Fibroblast of lung (primary cell): ENCODE measurements around the gene BHMT2. TPM values are rescaled to one million over a fixed set of nuclear protein-coding genes. Genes with fewer than 3 reads are reported as not detected.

Experiments used
- DNase-seq, 2 donors: peaks; one replicate each; pipeline versions ENCODE4 v3.0.0 to v3.0.0-alpha.2; 2010; ENCODE audit warnings: low read depth in 2 of 2
- H2AFZ ChIP-seq: 2 replicates; pipeline ENCODE4 v1.5.1; 2012; ENCODE audit warnings: low read length, control low read depth, inconsistent platforms
- H3K27ac ChIP-seq: 2 replicates; pipeline ENCODE4 v1.5.1; 2011; ENCODE audit warnings: low read length, control low read depth; ENCODE audit not compliant: insufficient read depth
- H3K27me3 ChIP-seq: 2 replicates; pipeline ENCODE4 v1.5.1; 2011; ENCODE audit warnings: mild to moderate bottlenecking, low read length; ENCODE audit not compliant: control insufficient read depth, insufficient read depth
- H3K36me3 ChIP-seq: 2 replicates; pipeline ENCODE4 v1.5.1; 2011; ENCODE audit warnings: low read length; ENCODE audit not compliant: control insufficient read depth, insufficient read depth
- H3K4me1 ChIP-seq: 2 replicates; pipeline ENCODE4 v1.5.1; 2011; ENCODE audit warnings: low read length; ENCODE audit not compliant: control insufficient read depth, insufficient read depth; ENCODE audit errors: extremely low read depth
- H3K4me2 ChIP-seq: 2 replicates; pipeline ENCODE4 v1.5.1; 2011; ENCODE audit warnings: low read length, control low read depth; ENCODE audit not compliant: insufficient read depth; ENCODE audit errors: extremely low read depth
- H3K4me3 ChIP-seq, 4 experiments: fragments of 200-600 bp in 1 of 4; sonication (generic) in 1 of 4; replicated peaks in 1 of 4; 2 replicates each; pipeline ENCODE4 v1.5.1; 2011 to 2016; ENCODE audit warnings: low read length in 4 of 4, low read depth in 3 of 4, mild to moderate bottlenecking in 3 of 4, control low read depth in 2 of 4, inconsistent platforms in 1 of 4, mixed read lengths in 1 of 4; ENCODE audit not compliant: insufficient read depth in 1 of 4; ENCODE audit errors: control extremely low read depth in 1 of 4
- H3K79me2 ChIP-seq: 2 replicates; pipeline ENCODE4 v1.5.1; 2012; ENCODE audit warnings: mild to moderate bottlenecking, low read length, inconsistent platforms; ENCODE audit not compliant: control insufficient read depth, insufficient read depth
- H3K9ac ChIP-seq: 2 replicates; pipeline ENCODE4 v1.5.1; 2011; ENCODE audit warnings: mild to moderate bottlenecking, low read length, control low read depth; ENCODE audit not compliant: insufficient read depth
- H3K9me3 ChIP-seq: 2 replicates; pipeline ENCODE4 v1.5.1; 2012; ENCODE audit warnings: low read depth, low read length; ENCODE audit not compliant: control insufficient read depth, insufficient read depth
- H4K20me1 ChIP-seq: 2 replicates; pipeline ENCODE4 v1.5.1; 2011; ENCODE audit warnings: low read length; ENCODE audit not compliant: control insufficient read depth, insufficient read depth; ENCODE audit errors: extremely low read depth
- EZH2 ChIP-seq: IDR thresholded peaks from 2 replicates; pipeline ENCODE4 v1.5.1; 2012; ENCODE audit warnings: low read length, control low read depth, mild to moderate bottlenecking; ENCODE audit errors: missing control alignments
- polyA plus RNA-seq, 2 donors: library from polyadenylated mRNA; depleted of rRNA in 1 of 2; stranded (reverse) in 1 of 2; unstranded in 1 of 2; fragments of >200 nt; gene quantifications; 2 replicates each; pipeline ENCODE4 v1.2.1, GENCODE V29; 2011 to 2012; ENCODE audit warnings: missing spikeins in 1 of 2
- total RNA-seq: library from RNA; depleted of rRNA; stranded (reverse); fragments of >200 nt; gene quantifications from 2 replicates; pipeline ENCODE4 v1.2.1, GENCODE V29; 2014
- TF ChIP-seq, protein P1 (sequence below), 2 donors: IDR thresholded peaks in 1 of 2; conservative IDR thresholded peaks in 1 of 2; 1 replicate in 1 of 2; 2 replicates in 1 of 2; pipeline ENCODE4 v1.5.1; 2011 to 2012; ENCODE audit warnings: low read length in 2 of 2, control low read depth in 1 of 2, inconsistent platforms in 1 of 2, low read depth in 1 of 2, mild to moderate bottlenecking in 1 of 2

BHMT2 gene
- total and polyA plus RNA-seq, 2 donors (not counting 1 experiment from before 2014, with no cell fraction given): 6.5 to 20.3 TPM

DNA sequence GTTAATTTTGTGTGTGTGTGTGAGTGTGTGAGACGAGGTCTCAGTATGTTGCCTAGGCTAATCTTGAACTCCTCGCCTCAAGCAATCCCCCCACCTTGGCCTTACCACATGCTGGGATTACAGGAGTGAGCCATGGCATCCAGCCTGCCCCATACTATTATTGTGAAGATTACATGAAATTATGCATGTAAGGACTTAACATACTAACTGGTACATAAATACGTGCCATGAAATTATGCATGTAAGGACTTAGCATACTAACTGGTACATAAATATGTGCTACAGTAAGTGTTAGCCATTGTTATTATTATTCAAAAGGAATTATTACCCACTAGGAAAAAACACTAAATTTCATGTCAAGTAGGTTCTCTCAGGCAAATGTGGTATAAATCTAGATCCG, 16.2 kb upstream of the BHMT2 start:
- no peaks in the 10 kb centered on the region for H3K4me1 ChIP-seq
- no peak overlapping the region for H3K9ac ChIP-seq
- H2AFZ ChIP-seq: no peak overlapping the region
- no peaks in the 10 kb centered on the region for H4K20me1 ChIP-seq
- no peak for TF ChIP-seq EZH2
- TF ChIP-seq, protein P1, sequence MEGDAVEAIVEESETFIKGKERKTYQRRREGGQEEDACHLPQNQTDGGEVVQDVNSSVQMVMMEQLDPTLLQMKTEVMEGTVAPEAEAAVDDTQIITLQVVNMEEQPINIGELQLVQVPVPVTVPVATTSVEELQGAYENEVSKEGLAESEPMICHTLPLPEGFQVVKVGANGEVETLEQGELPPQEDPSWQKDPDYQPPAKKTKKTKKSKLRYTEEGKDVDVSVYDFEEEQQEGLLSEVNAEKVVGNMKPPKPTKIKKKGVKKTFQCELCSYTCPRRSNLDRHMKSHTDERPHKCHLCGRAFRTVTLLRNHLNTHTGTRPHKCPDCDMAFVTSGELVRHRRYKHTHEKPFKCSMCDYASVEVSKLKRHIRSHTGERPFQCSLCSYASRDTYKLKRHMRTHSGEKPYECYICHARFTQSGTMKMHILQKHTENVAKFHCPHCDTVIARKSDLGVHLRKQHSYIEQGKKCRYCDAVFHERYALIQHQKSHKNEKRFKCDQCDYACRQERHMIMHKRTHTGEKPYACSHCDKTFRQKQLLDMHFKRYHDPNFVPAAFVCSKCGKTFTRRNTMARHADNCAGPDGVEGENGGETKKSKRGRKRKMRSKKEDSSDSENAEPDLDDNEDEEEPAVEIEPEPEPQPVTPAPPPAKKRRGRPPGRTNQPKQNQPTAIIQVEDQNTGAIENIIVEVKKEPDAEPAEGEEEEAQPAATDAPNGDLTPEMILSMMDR (conservative IDR thresholded peaks at IDR 0.05 in 1 of 2, IDR thresholded peaks at IDR 0.05 in 1 of 2; ENCODE audit: low read depth in 1 of 2, low read length in 2 of 2): no peak
- no peak overlapping the region for H3K4me3 ChIP-seq
- H3K9me3 ChIP-seq: no peaks in the 10 kb centered on the region
- DNase-seq: no peak
- H3K27me3 ChIP-seq: no peaks in the 10 kb centered on the region
- no peaks in the 10 kb centered on the region for H3K36me3 ChIP-seq
- no peak overlapping the region for H3K4me2 ChIP-seq
- no peak overlapping the region for H3K27ac ChIP-seq
- no peaks in the 10 kb centered on the region for H3K79me2 ChIP-seq

DNA sequence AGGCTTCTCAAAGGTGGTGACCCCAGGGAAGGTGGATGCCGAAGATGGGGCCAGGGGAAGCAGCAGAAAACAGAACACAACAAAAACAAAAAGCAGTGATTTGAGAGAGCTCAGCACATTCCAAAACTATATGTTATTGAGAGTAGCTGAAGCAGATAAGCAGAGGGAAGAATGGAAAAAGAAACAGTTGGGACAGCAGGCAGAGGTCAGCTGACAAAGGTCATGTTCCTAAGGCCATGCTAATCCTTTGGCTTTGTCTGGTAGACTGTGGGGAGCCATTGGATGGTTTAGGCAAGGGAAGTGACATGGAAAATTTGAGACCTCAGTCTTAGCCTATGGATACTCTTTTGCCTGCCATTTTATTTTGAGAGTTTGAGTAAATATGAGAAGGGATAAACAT, 14.6 kb upstream of the BHMT2 start:
- Histone ChIP-seq H3K27me3 (peaks cover 2% of the 10 kb centered on the region), H3K36me3 (no peaks in the 10 kb centered on the region), H3K9ac (no peak overlapping the region), H3K4me3 (no peak overlapping the region), H3K9me3 (no peaks in the 10 kb centered on the region), H3K79me2 (no peaks in the 10 kb centered on the region), H3K4me1 (no peaks in the 10 kb centered on the region), H3K4me2 (no peak overlapping the region), H3K27ac (no peak overlapping the region), H2AFZ (no peak overlapping the region), H4K20me1 (no peaks in the 10 kb centered on the region)
- no peak for DNase-seq
- TF ChIP-seq EZH2: no peak
- TF ChIP-seq, protein P1 (conservative IDR thresholded peaks at IDR 0.05 in 1 of 2, IDR thresholded peaks at IDR 0.05 in 1 of 2; ENCODE audit: low read depth in 1 of 2, low read length in 2 of 2): no peak

DNA sequence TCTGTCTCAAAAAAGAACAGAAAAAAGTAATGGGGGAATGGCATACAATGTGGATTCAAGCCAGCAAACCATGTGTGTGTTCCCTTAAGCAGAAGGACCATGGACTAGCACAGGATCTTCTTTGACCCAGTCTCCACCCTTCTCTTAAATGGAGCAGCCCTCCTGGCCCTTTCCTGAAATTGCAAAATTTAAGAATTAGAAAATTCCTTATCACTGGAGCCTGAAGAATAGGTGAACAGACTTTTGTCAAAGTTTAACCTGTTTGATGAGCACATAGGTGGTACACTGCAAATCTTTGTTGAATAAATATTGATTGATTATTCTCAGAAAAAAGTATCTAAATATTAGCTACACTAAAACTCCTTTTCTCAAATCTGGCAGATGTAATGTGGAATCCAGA, 12.7 kb upstream of the BHMT2 start:
- Histone ChIP-seq H3K27me3 (peaks cover 2% of the 10 kb centered on the region), H3K79me2 (no peaks in the 10 kb centered on the region), H3K4me2 (no peak overlapping the region), H3K4me1 (no peaks in the 10 kb centered on the region), H3K36me3 (no peaks in the 10 kb centered on the region), H3K27ac (no peak overlapping the region), H3K9ac (no peak overlapping the region), H3K9me3 (no peaks in the 10 kb centered on the region), H3K4me3 (no peak overlapping the region), H2AFZ (no peak overlapping the region), H4K20me1 (no peaks in the 10 kb centered on the region)
- DNase-seq: no peak
- TF ChIP-seq, protein P1 (conservative IDR thresholded peaks at IDR 0.05 in 1 of 2, IDR thresholded peaks at IDR 0.05 in 1 of 2; ENCODE audit: low read depth in 1 of 2, low read length in 2 of 2): no peak
- TF ChIP-seq EZH2: no peak
